ENCODE measurements around the gene C1QB.

- TF ChIP-seq REST (IDR thresholded peaks at IDR 0.05; ENCODE audit: insufficient replicate concordance, low read depth) (no peak), POLR2AphosphoS5 (IDR thresholded peaks at IDR 0.05; ENCODE audit: low read depth) (no peak), CTCF (IDR thresholded peaks at IDR 0.05; ENCODE audit: insufficient read depth, low read length) (no peak), SPI1 (IDR thresholded peaks at IDR 0.05; ENCODE audit: borderline replicate concordance, low read depth) (no peak)
Measured at GRCh38 chr1:22709227-22709626, 56.2 kb downstream of the C1QB start.

Measured in HL-60 (cell line).